ENCODE results near the gene ABCA1.
"Not testable (repeated sequence)": the region's sequence is repeated elsewhere in the genome, so short reads cannot be mapped to it uniquely, and the experiment has no call there.

The ABCA1 gene

DNA sequence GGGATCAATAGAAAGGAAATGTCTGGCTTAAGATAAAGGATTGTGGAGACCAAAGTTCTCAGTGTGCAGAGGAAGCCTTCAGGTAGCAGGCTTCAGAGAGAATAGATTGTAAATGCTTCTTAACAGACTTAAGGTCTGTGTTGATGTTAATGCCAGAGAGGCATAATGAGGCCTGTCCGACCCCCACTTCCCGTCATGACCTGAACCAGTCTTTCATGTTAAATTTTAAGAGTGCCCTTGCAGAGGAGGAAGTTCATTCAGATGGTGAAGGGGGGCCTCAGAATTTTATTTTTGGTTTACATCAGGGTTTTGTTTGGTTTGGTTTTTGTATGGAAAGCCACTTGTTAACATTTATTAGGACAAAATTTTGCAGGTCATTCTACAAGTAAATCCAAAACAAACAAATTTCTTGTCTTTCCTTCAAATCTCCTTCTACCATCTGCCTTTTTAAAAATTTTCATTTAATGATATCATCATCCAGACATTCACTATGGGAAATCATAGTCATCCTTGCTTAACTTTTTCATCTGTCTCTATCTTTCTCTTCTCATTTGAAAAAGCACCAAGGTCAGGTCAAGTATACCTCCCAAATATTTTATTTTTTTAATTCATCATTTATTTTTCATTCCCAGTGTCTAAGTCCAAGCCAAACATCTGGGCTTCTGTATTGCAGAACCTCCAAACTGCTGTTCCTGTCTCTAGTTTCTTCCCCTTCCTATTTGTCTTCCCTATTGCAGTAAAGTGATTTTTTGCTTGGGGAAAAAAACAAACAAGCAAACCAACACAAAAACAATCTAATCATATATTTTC is 6.9 kb upstream of the ABCA1 start:
- H3K4me1 Mint-ChIP-seq (ENCODE audit: low read depth in 2 of 2) = peaks cover 0 to 4% of the 10 kb centered on the region in 2 donors
- H3K4me3 Mint-ChIP-seq = no peak overlapping the region
- H3K36me3 Mint-ChIP-seq (ENCODE audit: insufficient read depth) = peaks cover 2% of the 10 kb centered on the region

DNA sequence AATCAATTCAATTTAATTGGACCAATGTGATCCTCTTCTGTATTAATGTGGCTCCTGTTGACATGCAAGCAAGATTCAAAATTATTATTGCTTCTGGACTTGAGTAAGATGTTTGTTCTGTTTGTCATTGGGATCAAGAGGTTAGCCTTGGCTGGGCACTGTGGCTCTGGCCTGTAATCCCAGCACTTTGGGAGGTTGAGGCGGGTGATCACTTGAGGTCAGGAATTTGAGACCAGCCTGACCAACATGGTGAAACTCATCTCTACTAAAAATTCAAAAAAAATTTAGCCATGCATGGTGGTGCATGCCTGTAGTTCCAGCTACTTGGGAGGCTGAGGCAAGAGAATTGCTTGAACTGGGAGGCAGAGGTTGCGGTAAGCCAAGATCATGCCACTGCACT is 5.1 kb upstream of the ABCA1 start:
- not testable (repeated sequence) for H3K27me3 Mint-ChIP-seq; H3K9me3 Mint-ChIP-seq; DNase-seq; H3K36me3 Mint-ChIP-seq (ENCODE audit: insufficient read depth); H3K4me3 Mint-ChIP-seq; ATAC-seq (replicated peaks); H3K4me1 Mint-ChIP-seq (ENCODE audit: low read depth in 2 of 2); H3K27ac Mint-ChIP-seq

More for the DNA sequence above, 6.9 kb upstream of the ABCA1 start:
- ATAC-seq (replicated peaks) = no peak
- H3K27ac Mint-ChIP-seq = no peak overlapping the region
- H3K27me3 Mint-ChIP-seq = no peaks in the 10 kb centered on the region
- no peak for DNase-seq
- H3K9me3 Mint-ChIP-seq = no peaks in the 10 kb centered on the region

DNA sequence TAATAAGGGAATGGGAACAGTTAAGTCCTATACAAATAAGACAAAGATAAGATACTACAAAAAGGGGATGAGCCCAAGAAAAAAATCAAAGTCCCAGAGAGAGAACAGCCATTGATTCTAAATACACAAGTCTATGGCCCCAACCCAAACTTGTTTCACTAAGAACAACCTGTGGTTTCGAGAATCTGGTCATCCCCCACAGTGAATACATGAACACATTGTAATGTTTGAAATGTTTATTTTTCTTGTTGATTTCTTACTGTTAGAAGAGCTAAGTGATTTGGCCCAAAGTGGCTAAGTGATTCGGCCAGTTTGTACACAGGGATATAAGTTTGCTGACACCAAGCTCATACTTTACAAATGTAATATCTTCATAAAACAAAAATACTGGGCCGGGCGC is 3.3 kb upstream of the ABCA1 start:
- H3K9me3 Mint-ChIP-seq = no peaks in the 10 kb centered on the region
- peaks cover 0 to 12% of the 10 kb centered on the region in 2 donors for H3K27me3 Mint-ChIP-seq

DNA sequence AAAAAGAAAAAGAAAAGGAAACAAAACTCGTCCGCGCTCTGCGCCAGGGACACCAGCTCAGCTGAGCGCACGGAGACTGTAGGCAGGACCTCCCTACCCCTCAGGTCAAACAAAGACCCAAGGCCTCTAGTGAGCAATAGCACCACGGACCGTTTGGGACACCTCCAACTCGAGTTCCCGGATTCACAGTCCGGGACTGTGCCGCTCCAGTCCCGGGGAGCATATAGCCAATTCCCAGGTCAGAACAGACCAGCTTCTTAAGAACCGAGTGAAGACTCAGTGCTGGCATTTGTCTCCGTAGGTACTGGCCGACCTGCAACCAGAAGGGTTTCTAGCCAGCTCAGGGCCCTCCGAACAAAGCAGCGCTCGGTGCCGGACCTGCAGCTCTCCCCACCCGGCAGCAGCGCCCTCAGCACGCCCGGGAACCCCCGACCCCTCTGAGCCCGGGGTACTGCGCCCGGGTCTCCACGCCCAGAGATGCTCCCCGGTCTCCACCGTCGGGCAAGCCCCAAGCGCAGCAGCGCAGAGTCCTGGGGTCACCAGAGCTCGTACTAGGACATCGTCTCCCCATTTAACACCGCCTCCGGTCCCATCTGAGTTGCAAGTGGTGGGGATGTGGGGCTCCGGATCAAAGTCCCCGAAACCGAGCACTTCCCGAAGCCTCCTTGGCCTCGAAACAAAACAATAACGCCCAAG is 591 bp downstream of the ABCA1 start:
- peak; percentile 13 to 26 (median 14) for DNase-seq
- H3K27ac Mint-ChIP-seq = peak overlapping the region; percentile 84 to 93

More for the DNA sequence above, 3.3 kb upstream of the ABCA1 start:
- peaks cover 7 to 16% of the 10 kb centered on the region in 2 donors for H3K4me1 Mint-ChIP-seq (ENCODE audit: low read depth in 2 of 2)
- no peak overlapping the region for H3K4me3 Mint-ChIP-seq
- H3K27ac Mint-ChIP-seq = no peak overlapping the region
- peaks cover 21% of the 10 kb centered on the region for H3K36me3 Mint-ChIP-seq (ENCODE audit: insufficient read depth)
- DNase-seq (no peak), ATAC-seq (replicated peaks) (no peak)

DNA sequence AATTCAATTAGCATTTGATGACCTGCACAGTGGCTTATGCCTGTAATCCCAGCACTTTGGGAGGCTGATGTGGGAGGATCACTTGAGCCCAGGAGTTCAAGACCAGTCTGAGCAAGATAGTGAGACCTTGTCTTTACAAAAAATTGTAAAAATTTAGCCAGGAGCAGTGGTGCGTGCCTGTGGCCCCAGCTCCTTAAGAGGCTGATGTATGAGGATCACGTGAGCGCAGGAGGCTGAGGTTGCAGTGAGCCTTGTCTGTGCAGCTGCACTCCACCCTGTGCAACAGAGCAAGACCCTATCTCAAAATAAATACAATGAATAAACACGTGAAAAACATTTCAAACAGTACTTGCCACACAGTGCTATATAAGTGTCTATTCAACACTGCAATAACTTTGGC is 4.2 kb downstream of the ABCA1 start:
- no peak for ATAC-seq (replicated peaks)
- H3K4me3 Mint-ChIP-seq = no peak overlapping the region
- H3K9me3 Mint-ChIP-seq = no peaks in the 10 kb centered on the region
- peaks cover 30% of the 10 kb centered on the region for H3K36me3 Mint-ChIP-seq (ENCODE audit: insufficient read depth)
- H3K27me3 Mint-ChIP-seq = peaks cover 9 to 41% of the 10 kb centered on the region in 2 donors
- no peak overlapping the region for H3K27ac Mint-ChIP-seq
- no peak for DNase-seq
- peaks cover 7 to 19% of the 10 kb centered on the region in 2 donors for H3K4me1 Mint-ChIP-seq (ENCODE audit: low read depth in 2 of 2)

More for the DNA sequence above, 591 bp downstream of the ABCA1 start:
- Mint-ChIP-seq H3K36me3 (ENCODE audit: insufficient read depth) (peaks cover 32% of the 10 kb centered on the region), H3K4me3 (peak overlapping the region; percentile 81 to 92), H3K27me3 (peaks cover 4 to 26% of the 10 kb centered on the region in 2 donors), H3K4me1 (ENCODE audit: low read depth in 2 of 2) (peaks cover 7 to 15% of the 10 kb centered on the region in 2 donors), H3K9me3 (no peaks in the 10 kb centered on the region)
- ATAC-seq (replicated peaks) = peak; percentile 15

DNA sequence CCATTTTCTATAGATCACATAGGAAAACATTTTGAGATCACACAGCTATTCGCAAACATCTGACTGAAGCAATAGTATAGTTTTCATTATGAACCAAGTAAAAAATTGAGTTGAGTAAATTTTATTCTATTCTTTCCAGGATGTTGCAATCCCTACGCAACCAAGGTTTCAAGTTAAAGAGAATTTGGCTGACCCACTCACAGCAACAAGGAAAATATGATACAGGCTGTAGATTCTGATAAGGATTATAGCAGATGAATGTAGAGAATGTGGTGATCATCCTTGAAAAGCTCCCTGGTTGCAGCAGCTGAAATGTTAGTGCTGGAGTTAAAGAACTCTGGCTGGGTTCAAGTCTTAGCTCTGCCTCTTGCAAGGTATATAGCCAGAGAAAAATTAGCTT is 4.7 kb downstream of the ABCA1 start:
- peaks cover 30% of the 10 kb centered on the region for H3K36me3 Mint-ChIP-seq (ENCODE audit: insufficient read depth)
- no peak for ATAC-seq (replicated peaks)
- DNase-seq = no peak
- no peak overlapping the region for H3K4me3 Mint-ChIP-seq
- H3K27me3 Mint-ChIP-seq = peaks cover 9 to 37% of the 10 kb centered on the region in 2 donors
- no peak overlapping the region for H3K27ac Mint-ChIP-seq
- peaks cover 7 to 16% of the 10 kb centered on the region in 2 donors for H3K4me1 Mint-ChIP-seq (ENCODE audit: low read depth in 2 of 2)
- no peaks in the 10 kb centered on the region for H3K9me3 Mint-ChIP-seq

DNA sequence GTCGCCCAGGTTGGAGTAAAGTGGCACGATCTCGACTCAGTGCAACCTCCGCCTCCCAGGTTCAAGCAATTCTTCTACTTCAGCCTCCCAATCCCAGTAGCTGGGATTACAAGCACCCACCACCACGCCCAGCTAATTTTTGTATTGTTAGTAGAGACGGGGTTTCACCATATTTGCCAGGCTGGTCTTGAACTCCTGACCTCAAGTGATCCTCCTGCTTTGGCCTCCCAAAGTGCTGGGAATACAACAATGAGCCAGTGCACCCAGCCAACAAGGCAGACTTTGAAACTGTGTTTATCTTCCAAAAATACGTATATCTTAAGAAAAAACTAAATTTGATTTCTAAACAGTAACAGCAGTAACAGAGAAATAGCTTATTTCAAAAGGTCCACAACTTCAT is 5.2 kb downstream of the ABCA1 start:
- not testable (repeated sequence) for DNase-seq; ATAC-seq (replicated peaks); H3K4me3 Mint-ChIP-seq; H3K9me3 Mint-ChIP-seq
- Mint-ChIP-seq H3K27ac (peak overlapping the region in 1 of 2 donors; percentile 59), H3K27me3 (peaks cover 9 to 32% of the 10 kb centered on the region in 2 donors), H3K4me1 (ENCODE audit: low read depth in 2 of 2) (peaks cover 5 to 13% of the 10 kb centered on the region in 2 donors), H3K36me3 (ENCODE audit: insufficient read depth) (peaks cover 26% of the 10 kb centered on the region)

DNA sequence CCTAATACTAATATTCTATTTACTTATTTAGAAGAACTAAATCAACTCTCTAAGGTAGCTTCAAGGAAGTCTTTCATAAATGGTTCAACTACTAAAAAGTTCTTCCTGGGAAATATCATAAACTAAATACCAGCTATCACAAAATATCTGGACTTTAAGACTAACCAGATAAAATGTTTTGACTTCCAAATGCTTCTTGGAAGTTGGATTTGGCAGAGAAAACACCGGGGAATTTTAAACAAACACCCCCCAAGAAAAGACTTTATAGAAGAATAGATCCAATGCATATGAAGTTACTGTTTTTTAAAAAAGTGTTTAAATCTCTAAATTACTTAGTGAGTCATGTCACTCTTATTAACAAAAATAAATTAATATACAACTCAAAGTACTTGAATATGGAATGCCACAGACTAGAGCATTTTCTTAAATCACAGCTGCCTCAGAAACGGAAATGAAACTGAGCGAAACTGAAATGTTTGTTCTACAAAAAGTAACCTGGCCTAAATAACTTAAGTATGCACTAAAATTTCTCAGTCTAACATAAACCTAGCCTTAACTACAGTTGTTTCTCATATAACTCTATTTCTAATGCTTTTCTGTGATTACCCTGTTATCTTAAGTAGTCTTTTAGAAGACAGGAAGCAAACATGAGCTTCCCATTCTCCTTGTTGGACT is 6.8 kb downstream of the ABCA1 start:
- no peak for DNase-seq
- Mint-ChIP-seq H3K9me3 (no peaks in the 10 kb centered on the region), H3K27ac (no peak overlapping the region), H3K4me3 (no peak overlapping the region), H3K36me3 (ENCODE audit: insufficient read depth) (peaks cover 11% of the 10 kb centered on the region), H3K27me3 (peaks cover 9 to 38% of the 10 kb centered on the region in 2 donors), H3K4me1 (ENCODE audit: low read depth in 2 of 2) (peaks cover 0 to 7% of the 10 kb centered on the region in 2 donors)
- ATAC-seq (replicated peaks) = no peak

DNA sequence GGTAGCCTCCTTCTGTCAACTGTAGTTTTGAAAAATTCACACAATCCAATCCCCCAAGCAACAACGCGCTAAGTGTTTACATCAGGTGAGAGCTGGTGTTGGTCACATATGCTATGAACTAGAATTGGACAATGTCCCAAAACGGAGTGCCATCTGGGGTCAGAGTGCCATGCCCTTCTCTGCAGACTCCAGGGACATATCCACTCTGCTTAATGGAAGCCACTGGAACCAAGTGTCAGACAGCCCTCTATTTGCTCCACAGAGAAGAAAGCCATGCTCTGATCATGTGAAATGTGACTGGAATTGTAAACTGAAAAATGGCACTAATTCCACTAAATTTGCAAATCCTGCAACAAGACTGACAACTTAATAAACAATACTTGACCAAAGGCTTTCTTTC is 12.2 kb downstream of the ABCA1 start:
- Mint-ChIP-seq H3K9me3 (no peaks in the 10 kb centered on the region), H3K27ac (no peak overlapping the region), H3K4me1 (ENCODE audit: low read depth in 2 of 2) (peaks cover 0 to 3% of the 10 kb centered on the region in 2 donors), H3K27me3 (peaks cover 15 to 34% of the 10 kb centered on the region in 2 donors), H3K4me3 (no peak overlapping the region), H3K36me3 (ENCODE audit: insufficient read depth) (peaks cover 3% of the 10 kb centered on the region)
- DNase-seq = no peak
- ATAC-seq (replicated peaks) = no peak

DNA sequence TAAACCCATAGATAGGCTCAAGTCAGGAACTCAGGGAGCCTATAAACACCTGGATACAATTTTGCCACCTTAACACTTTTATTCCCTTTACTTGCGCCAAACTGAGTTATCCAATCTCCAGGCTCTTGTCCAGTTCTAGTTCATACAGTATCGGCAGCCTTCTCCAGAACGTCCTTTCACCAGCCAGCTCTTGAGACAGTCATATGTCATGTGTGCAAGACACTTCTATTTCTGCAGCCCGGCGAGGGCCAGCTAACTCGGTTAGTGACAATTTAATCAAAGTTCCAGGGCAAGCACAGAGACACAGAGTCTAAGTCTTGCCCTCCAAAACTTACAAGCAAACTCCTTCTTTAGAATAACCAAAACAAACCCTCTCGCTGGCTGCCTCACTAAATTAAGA is 12.9 kb downstream of the ABCA1 start:
- H3K27me3 Mint-ChIP-seq = peaks cover 15 to 34% of the 10 kb centered on the region in 2 donors
- no peak for ATAC-seq (replicated peaks)
- H3K4me1 Mint-ChIP-seq (ENCODE audit: low read depth in 2 of 2) = peaks cover 0 to 3% of the 10 kb centered on the region in 2 donors
- peaks cover 3% of the 10 kb centered on the region for H3K36me3 Mint-ChIP-seq (ENCODE audit: insufficient read depth)
- H3K27ac Mint-ChIP-seq = no peak overlapping the region
- DNase-seq = no peak
- no peaks in the 10 kb centered on the region for H3K9me3 Mint-ChIP-seq
- H3K4me3 Mint-ChIP-seq = no peak overlapping the region

DNA sequence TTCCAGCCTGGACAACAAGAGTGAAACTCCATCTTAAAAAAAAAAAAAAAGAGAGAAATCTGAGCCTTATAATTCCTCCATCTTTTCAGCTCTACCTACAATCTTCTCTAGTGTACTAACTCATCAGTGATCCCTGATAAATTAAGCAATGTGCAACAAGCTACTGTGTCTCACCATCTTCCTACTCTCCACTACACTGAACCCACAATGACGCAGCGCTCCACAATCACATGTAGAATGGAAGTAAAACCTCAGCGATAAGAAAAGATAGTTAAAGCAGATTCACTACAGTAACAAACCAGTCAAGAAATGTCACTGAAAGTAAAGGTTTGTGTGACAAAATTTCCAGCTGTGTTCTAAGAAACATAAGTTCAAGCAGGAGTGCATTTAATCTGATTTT is 13.5 kb downstream of the ABCA1 start:
- H3K36me3 Mint-ChIP-seq (ENCODE audit: insufficient read depth) = peaks cover 5% of the 10 kb centered on the region
- H3K4me3 Mint-ChIP-seq = no peak overlapping the region
- DNase-seq (no peak), ATAC-seq (replicated peaks) (no peak)
- peaks cover 15 to 29% of the 10 kb centered on the region in 2 donors for H3K27me3 Mint-ChIP-seq
- H3K9me3 Mint-ChIP-seq = no peaks in the 10 kb centered on the region
- peaks cover 0 to 7% of the 10 kb centered on the region in 2 donors for H3K4me1 Mint-ChIP-seq (ENCODE audit: low read depth in 2 of 2)
- H3K27ac Mint-ChIP-seq = no peak overlapping the region

DNA sequence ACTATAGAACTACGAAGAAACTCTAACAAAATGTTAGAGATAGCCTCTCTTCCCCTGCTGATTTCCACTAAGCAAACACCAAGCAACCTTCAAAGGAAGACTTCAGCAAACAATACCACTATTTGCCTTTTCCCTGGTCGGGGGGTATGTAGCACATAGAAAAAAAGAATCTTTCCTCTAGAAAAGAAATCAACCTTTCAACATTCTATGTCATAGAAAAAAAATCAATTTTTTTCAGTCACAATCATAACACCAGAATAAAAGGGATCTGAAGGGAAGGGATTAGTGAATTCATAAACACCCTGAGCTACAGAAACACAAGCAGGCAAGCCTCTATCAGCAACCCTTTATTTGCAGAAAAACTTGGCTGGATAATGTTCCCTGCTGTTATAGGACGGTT is 15.3 kb downstream of the ABCA1 start:
- Mint-ChIP-seq H3K9me3 (no peaks in the 10 kb centered on the region), H3K4me1 (ENCODE audit: low read depth in 2 of 2) (peaks cover 3 to 10% of the 10 kb centered on the region in 2 donors), H3K36me3 (ENCODE audit: insufficient read depth) (peaks cover 6% of the 10 kb centered on the region), H3K27ac (no peak overlapping the region), H3K4me3 (no peak overlapping the region), H3K27me3 (peaks cover 15 to 28% of the 10 kb centered on the region in 2 donors)
- DNase-seq (no peak), ATAC-seq (replicated peaks) (no peak)

DNA sequence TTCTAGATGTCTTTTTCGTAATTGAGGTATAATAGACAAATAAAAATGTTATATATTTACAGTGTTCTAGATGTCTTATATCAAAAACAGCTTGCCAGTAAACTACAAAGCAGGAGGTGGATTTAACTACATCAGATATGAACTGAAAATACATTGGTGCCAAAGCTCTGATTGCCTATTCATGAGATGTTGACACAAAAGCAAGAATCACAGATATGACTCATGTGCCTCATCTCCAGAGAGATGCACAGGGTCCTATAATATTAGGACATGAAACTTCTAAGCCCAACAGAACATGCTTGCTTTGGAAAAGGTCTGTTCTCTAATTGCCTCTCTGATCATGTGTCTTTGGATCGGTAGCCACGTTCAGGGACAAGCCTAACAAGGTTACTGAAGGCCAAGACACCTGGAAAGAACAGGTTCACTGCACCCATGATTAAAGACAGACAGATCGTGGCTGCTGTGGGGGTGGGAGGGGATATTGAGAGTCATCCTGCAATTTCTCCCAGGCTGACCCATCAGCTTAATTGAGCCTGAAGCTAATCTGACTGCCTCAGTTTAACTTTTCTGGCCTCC is 16.8 kb downstream of the ABCA1 start:
- H3K36me3 Mint-ChIP-seq (ENCODE audit: insufficient read depth) = peaks cover 6% of the 10 kb centered on the region
- no peak for ATAC-seq (replicated peaks)
- H3K9me3 Mint-ChIP-seq = no peaks in the 10 kb centered on the region
- H3K4me1 Mint-ChIP-seq (ENCODE audit: low read depth in 2 of 2) = peaks cover 3 to 15% of the 10 kb centered on the region in 2 donors
- H3K27ac Mint-ChIP-seq = no peak overlapping the region
- DNase-seq = no peak
- H3K4me3 Mint-ChIP-seq = no peak overlapping the region
- H3K27me3 Mint-ChIP-seq = peaks cover 15 to 30% of the 10 kb centered on the region in 2 donors
